Tibial artery (tissue), 4 donors: ENCODE results near the gene YTHDC1.

ENCODE experiments used
- DNase-seq, 2 donors: peaks; one replicate each; pipeline ENCODE4 v3.0.0-alpha.2; 2019
- H3K27ac ChIP-seq, 2 donors: fragments of 200-600 bp; sonication (generic) in 1 of 2; 1 replicate in 1 of 2; 2 replicates in 1 of 2; pipeline ENCODE4 v1.5.1; 2018 to 2019; ENCODE audit warnings: mild to moderate bottlenecking in 1 of 2
- H3K27me3 ChIP-seq, 2 donors: fragments of 200-600 bp; sonication (generic) in 1 of 2; one replicate each; pipeline versions ENCODE4 v1.5.1 to v1.6.0; 2016 to 2019
- H3K36me3 ChIP-seq, 3 donors: fragments of 200-600 bp; sonication (generic) in 2 of 3; one replicate each; pipeline ENCODE4 v1.5.1; 2016 to 2019; ENCODE audit warnings: mild to moderate bottlenecking in 2 of 3
- H3K4me1 ChIP-seq, 4 donors: fragments of 200-600 bp; sonication (generic) in 2 of 4; 1 replicate in 3 of 4; 2 replicates in 1 of 4; pipeline ENCODE4 v1.5.1; 2016 to 2019
- H3K4me3 ChIP-seq, 2 donors: fragments of 200-600 bp; sonication (generic) in 1 of 2; 1 replicate in 1 of 2; 2 replicates in 1 of 2; pipeline ENCODE4 v1.5.1; 2018 to 2019; ENCODE audit warnings: mild to moderate bottlenecking in 2 of 2
- H3K9me3 ChIP-seq, 3 donors: fragments of 200-600 bp; sonication (generic) in 1 of 3; one replicate each; pipeline ENCODE4 v1.5.1; 2016 to 2019
- intact Hi-C: fragments of 100-400 bp; cut with DNase I; formaldehyde crosslinking; loops from one replicate; pipeline ENCODE4 v1.15.0; 2023; ENCODE audit warnings: low total_unique reads
- TF ChIP-seq, protein P1 (sequence below), 2 experiments: fragments of 200-600 bp in 1 of 2; fragments of 450-650 bp in 1 of 2; IDR thresholded peaks; one replicate each; pipeline ENCODE4 v1.5.1; 2017 to 2019; ENCODE audit warnings: antibody characterized with exemption in 2 of 2, mild to moderate bottlenecking in 1 of 2, moderate library complexity in 1 of 2

Gene YTHDC1

DNA sequence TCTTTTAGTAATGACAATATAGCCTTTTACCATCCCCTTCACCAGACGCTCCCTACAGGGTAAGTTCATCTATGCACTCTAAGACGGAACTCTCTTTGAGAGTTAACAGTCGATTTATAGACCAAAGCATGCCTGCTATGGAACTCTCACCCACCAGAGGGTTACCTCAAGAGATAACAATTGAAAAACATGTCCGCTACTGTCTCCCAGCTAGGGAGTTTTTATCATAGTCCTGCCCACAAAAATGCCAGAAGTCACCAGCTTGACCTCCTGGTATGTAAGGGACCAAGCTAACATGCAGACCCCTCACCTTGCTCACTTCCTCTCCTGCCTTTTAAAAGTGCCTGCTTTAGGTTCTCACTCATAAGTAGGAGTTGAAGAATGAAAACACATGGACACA is 16.7 kb upstream of the YTHDC1 start:
- H3K4me3 ChIP-seq: no peak overlapping the region
- no peak for DNase-seq
- H3K4me1 ChIP-seq: peaks cover 0 to 14% (median 6%) of the 10 kb centered on the region in 4 donors
- no peak overlapping the region for H3K27ac ChIP-seq
- TF ChIP-seq, protein P1, sequence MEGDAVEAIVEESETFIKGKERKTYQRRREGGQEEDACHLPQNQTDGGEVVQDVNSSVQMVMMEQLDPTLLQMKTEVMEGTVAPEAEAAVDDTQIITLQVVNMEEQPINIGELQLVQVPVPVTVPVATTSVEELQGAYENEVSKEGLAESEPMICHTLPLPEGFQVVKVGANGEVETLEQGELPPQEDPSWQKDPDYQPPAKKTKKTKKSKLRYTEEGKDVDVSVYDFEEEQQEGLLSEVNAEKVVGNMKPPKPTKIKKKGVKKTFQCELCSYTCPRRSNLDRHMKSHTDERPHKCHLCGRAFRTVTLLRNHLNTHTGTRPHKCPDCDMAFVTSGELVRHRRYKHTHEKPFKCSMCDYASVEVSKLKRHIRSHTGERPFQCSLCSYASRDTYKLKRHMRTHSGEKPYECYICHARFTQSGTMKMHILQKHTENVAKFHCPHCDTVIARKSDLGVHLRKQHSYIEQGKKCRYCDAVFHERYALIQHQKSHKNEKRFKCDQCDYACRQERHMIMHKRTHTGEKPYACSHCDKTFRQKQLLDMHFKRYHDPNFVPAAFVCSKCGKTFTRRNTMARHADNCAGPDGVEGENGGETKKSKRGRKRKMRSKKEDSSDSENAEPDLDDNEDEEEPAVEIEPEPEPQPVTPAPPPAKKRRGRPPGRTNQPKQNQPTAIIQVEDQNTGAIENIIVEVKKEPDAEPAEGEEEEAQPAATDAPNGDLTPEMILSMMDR (IDR thresholded peaks at IDR 0.05): no peak
- H3K9me3 ChIP-seq: no peaks in the 10 kb centered on the region
- intact Hi-C loops: no loop called here
- no peaks in the 10 kb centered on the region for H3K27me3 ChIP-seq
- H3K36me3 ChIP-seq: no peaks in the 10 kb centered on the region

DNA sequence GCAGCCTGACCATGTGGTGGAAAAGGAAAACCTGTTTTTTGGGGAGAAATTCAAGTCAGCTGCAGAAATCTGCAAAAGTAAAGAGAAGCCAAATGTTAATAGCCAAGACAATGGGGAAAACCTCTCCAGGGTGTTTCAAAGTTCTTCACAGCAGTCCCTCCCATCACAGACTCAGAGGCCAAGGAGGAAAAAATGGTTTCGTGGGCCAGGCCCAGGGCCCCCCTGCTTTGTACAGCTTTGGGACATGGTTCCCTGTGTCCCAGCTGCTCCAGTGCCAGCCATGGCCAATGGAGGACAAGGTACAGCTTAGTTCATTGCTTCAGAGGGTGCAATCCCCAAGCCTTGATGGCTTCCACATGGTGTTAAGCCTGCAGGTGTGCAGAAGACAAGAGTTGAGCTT is 15.2 kb upstream of the YTHDC1 start:
- TF ChIP-seq, protein P1 (IDR thresholded peaks at IDR 0.05): no peak
- intact Hi-C loops: no loop called here
- H3K27ac ChIP-seq: no peak overlapping the region

DNA sequence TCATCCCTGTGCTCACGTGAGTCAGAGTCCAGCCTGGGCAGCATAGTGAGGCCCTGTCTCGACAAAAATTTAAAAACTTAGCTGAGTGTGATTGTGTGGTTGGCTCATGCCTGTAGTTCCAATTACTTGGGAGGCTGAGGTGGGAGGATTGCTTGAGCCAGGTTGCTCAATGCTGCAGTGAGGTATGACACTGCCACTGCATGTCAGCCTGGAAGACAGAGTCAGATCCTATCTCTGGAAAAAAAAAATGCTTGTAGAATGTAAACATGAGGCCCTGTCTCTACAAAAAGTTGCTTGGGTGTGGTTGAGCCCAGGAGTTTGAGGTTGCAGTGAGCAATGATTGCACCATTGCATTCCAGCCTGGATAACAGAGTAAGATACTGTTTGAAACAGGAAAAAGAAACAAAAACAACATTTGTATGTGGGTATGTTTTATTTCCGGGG is 11.3 kb upstream of the YTHDC1 start:
- Histone ChIP-seq H3K27ac (no peak overlapping the region), H3K36me3 (no peaks in the 10 kb centered on the region), H3K27me3 (no peaks in the 10 kb centered on the region), H3K9me3 (no peaks in the 10 kb centered on the region), H3K4me3 (no peak overlapping the region), H3K4me1 (no peaks in the 10 kb centered on the region)
- no peak for DNase-seq
- TF ChIP-seq, protein P1 (IDR thresholded peaks at IDR 0.05): no peak
- intact Hi-C loops: no loop called here

More for the DNA sequence above, 15.2 kb upstream of the YTHDC1 start:
- Histone ChIP-seq H3K27me3 (no peaks in the 10 kb centered on the region), H3K4me1 (peaks cover 0 to 14% (median 6%) of the 10 kb centered on the region in 4 donors), H3K9me3 (no peaks in the 10 kb centered on the region), H3K4me3 (no peak overlapping the region), H3K36me3 (no peaks in the 10 kb centered on the region)
- no peak for DNase-seq

DNA sequence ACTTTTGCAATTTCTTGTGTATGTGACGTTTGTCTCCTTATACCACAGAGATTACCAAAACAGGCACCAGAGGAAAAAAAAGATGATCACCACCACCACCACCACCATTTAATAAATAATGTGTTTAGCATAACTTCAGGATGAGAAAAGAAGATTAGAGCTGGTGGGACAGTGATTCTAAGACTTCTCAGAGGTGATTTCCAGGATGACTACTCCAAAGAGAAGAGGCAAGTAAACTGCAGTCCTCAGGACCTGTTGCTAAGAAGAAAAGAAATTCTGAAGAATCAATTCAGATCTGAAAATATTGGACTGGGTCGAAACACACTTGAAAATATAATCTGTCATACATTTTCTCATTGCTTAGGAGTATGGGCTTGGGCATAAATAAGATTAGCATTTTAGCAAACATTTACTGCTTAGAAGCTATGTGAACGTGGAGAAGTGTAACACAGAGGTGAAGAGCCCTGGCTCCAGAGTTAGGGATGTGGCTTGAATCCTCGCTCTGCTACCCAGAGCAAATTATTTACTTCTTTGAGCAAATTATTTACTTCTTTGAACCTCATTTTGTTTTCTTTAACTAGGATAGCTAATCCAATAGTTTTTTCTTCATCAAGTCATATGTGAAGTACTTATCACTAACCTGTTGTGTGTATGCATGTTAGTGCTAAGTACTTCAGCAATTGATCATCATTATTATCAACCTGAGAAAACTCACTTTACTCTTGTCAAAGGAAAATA is 10.5 kb upstream of the YTHDC1 start:
- H3K9me3 ChIP-seq: no peaks in the 10 kb centered on the region
- no peaks in the 10 kb centered on the region for H3K4me1 ChIP-seq
- intact Hi-C loops: no loop called here
- no peak overlapping the region for H3K4me3 ChIP-seq
- TF ChIP-seq, protein P1 (IDR thresholded peaks at IDR 0.05): no peak
- no peak overlapping the region for H3K27ac ChIP-seq
- H3K36me3 ChIP-seq: no peaks in the 10 kb centered on the region
- DNase-seq: no peak
- no peaks in the 10 kb centered on the region for H3K27me3 ChIP-seq

DNA sequence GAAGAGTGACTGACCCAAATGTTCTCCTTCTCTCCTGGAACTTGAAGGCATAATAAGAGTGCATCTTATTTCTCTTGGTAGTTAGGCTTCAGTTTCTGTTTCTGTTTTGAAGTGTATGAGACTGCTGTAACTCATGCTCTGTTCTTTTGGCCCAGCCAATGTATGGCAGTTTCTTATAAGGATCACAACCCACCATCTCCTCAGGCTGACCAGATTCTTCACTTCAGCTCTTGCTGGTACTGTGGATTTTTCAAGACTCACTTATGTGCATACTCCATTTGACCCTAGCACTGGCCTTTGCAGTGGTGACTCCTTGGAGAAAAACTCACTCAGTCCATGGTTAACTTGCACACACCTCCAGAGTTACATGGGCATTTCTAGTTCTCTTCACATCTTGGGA is 9.6 kb upstream of the YTHDC1 start:
- TF ChIP-seq, protein P1 (IDR thresholded peaks at IDR 0.05): no peak
- no peaks in the 10 kb centered on the region for H3K9me3 ChIP-seq
- H3K27ac ChIP-seq: no peak overlapping the region
- no peaks in the 10 kb centered on the region for H3K27me3 ChIP-seq
- intact Hi-C loops: no loop called here
- H3K4me1 ChIP-seq: no peaks in the 10 kb centered on the region
- no peaks in the 10 kb centered on the region for H3K36me3 ChIP-seq
- no peak overlapping the region for H3K4me3 ChIP-seq
- no peak for DNase-seq
